ENCODE measurements around the gene KL.

Gene KL

GRCh38 chr13:32976912-32977311 lies 39.3 kb upstream of the KL start:
- no peak for DNase-seq (ENCODE audit: extremely low read depth, low read depth)
- TF ChIP-seq CTCF (IDR thresholded peaks at IDR 0.05; ENCODE audit: low read depth, low read length): no peak

DNA sequence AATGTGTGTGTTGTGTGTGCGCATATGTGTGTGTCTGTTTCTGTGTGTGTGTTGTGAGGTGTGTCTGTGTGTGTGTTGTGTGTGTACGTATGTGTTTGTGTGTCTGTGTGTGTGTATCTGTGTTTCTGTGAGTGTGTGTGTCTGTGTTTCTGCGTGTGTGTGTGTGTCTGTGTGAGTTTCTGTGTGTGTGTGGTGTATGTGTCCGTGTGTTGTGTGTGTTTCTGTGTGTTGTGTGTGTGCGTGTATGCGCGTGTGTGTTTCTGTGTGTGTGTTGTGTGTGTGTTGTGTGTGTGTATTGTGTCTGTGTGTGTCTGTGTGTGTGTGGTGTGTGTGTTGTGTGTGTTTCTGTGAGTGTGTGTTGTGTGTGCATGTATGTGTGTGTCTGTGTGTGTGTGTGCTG lies 38.9 kb upstream of the KL start:
- no peak for TF ChIP-seq CTCF (IDR thresholded peaks at IDR 0.05; ENCODE audit: low read depth, low read length)
- DNase-seq (ENCODE audit: extremely low read depth, low read depth): no peak

GRCh38 chr13:32978278-32978677 lies 37.9 kb upstream of the KL start:
- DNase-seq (ENCODE audit: extremely low read depth, low read depth): no peak
- no peak for TF ChIP-seq CTCF (IDR thresholded peaks at IDR 0.05; ENCODE audit: low read depth, low read length)

- no peak for DNase-seq (ENCODE audit: extremely low read depth, low read depth)
- TF ChIP-seq CTCF (IDR thresholded peaks at IDR 0.05; ENCODE audit: low read depth, low read length): no peak
Measured at GRCh38 chr13:32983058-32983457, 33.2 kb upstream of the KL start.

DNA sequence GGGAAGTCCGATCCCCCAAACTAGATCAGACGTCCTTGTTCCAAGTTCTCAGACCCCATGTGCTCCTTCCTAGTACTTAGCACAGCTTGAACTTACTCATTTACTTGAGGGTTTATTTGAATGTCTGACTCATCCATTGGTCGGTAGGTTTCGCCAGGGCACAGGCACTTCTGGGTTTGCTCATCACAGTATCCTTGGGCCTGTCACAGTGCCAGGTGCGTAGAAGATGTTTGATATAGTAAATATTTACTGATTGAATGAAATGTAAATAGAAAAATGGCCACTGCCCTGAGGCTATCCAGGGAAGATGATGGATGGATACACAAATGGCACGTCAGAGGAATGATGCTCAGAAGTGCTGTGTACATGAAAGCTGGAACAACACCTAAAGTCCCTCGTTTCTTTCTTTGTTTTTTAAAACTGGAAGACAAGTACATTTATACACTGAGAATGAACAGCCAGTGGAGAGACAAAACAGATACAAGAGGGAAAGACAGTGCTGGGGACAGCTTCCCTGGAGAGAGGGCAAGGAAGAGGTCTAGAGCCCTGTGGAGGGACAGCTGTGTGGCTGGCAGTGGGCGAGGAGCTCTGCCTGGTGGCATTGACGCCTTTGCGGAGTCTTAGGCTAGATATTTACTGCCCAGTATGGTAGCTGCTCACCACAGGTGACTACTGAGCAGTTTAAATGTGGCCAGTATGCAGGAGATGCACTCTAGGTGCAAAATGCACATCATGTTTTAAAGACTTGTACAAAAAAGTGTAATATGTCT lies 31.2 kb upstream of the KL start:
- TF ChIP-seq CTCF (IDR thresholded peaks at IDR 0.05; ENCODE audit: low read depth, low read length): no peak
- no peak for DNase-seq (ENCODE audit: extremely low read depth, low read depth)

DNA sequence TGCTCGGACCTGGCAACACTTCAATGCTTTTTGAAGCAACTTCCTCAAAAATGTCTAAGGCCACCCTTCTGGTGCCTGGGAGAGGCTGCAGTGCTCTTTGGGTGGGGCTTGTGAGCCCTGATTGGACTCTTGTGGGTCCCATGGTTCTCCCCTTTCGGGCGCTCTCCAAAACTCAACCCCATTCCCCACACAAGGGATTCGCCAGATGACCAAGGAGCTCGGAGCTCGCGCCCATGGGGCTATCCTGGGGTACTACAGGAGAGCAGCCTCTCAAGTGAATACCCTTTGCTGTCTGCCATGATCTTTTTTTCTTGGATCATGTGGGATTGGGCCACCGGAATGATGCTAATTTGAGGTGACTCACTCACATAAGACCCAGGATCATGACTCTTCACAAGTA lies 29.7 kb upstream of the KL start:
- no peak for DNase-seq (ENCODE audit: extremely low read depth, low read depth)
- TF ChIP-seq CTCF (IDR thresholded peaks at IDR 0.05; ENCODE audit: low read depth, low read length): no peak

GRCh38 chr13:32987462-32987861 lies 28.8 kb upstream of the KL start:
- no peak for TF ChIP-seq CTCF (IDR thresholded peaks at IDR 0.05; ENCODE audit: low read depth, low read length)
- DNase-seq (ENCODE audit: extremely low read depth, low read depth): no peak

Data from AG09319 (cell line).